BLaER1 (cell line): ENCODE data around the gene ZNF155.

Experiments used
- H3K27ac ChIP-seq: shearing (Covaris generic); formaldehyde crosslinking; 2 replicates; pipeline ENCODE4 v1.8.1; 2022
- H3K27me3 ChIP-seq: shearing (Covaris generic); formaldehyde crosslinking; 2 replicates; pipeline ENCODE4 v1.8.1; 2022
- H3K36me3 ChIP-seq: shearing (Covaris generic); formaldehyde crosslinking; 2 replicates; pipeline ENCODE4 v1.8.1; 2022
- H3K4me1 ChIP-seq: shearing (Covaris generic); formaldehyde crosslinking; 2 replicates; pipeline ENCODE4 v1.8.1; 2022
- H3K4me2 ChIP-seq: shearing (Covaris generic); formaldehyde crosslinking; 2 replicates; pipeline ENCODE4 v1.8.1; 2022
- H3K4me3 ChIP-seq: shearing (Covaris generic); formaldehyde crosslinking; 2 replicates; pipeline ENCODE4 v1.8.1; 2022
- H3K9ac ChIP-seq: shearing (Covaris generic); formaldehyde crosslinking; 2 replicates; pipeline ENCODE4 v1.8.1; 2022
- H3K9me3 ChIP-seq: shearing (Covaris generic); formaldehyde crosslinking; 2 replicates; pipeline ENCODE4 v1.8.1; 2022
- H4K20me1 ChIP-seq: shearing (Covaris generic); formaldehyde crosslinking; 2 replicates; pipeline ENCODE4 v1.8.1; 2022
- Cebpa-rat ChIP-seq: shearing (Covaris generic); IDR thresholded peaks from 2 replicates; pipeline ENCODE4 v1.8.1; 2022

ZNF155 gene

DNA sequence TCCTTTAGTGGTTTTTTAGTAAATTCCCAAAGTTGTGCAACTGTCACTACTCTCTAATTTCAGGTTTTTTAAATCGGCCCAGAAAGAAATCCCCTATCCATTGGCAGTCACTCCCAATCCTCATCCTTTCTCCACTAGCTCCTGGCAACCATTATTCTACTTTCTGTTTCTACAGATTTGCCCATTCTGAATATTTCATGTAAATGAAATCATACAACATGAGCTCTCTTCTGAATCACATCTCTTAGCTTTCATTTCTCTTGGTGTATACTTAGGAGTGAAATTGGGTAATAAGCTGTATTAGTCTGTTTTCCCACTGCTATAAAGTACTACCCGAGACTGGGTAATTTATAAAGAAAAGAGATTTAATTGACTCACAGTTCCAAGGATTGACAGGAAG is 58.2 kb downstream of the ZNF155 start:
- H3K4me2 ChIP-seq = no peak overlapping the region
- H3K9me3 ChIP-seq = peaks cover 16% of the 10 kb centered on the region
- no peak for TF ChIP-seq Cebpa-rat

More for the DNA sequence above, 58.2 kb downstream of the ZNF155 start:
- no peaks in the 10 kb centered on the region for H4K20me1 ChIP-seq
- H3K27ac ChIP-seq = no peak overlapping the region
- H3K36me3 ChIP-seq = no peaks in the 10 kb centered on the region
- H3K27me3 ChIP-seq = no peaks in the 10 kb centered on the region
- H3K4me3 ChIP-seq = no peak overlapping the region
- no peak overlapping the region for H3K9ac ChIP-seq
- H3K4me1 ChIP-seq = no peaks in the 10 kb centered on the region
